Common myeloid progenitor, CD34-positive (primary cell): ENCODE results near the gene CTNNA2.

Experiments used
- CTCF ChIA-PET: fragments of 350-600 bp; sonication (Branson Sonifier 250); formaldehyde crosslinking; loops from one replicate; lab custom pipeline; 2021; ENCODE audit warnings: antibody characterized with exemption; lab: Charles Lee
- POLR2A ChIA-PET: fragments of 350-600 bp; sonication (Branson Sonifier 250); formaldehyde crosslinking; loops from one replicate; lab custom pipeline; 2021; ENCODE audit warnings: antibody characterized with exemption; lab: Charles Lee
- DNase-seq, 3 donors: peaks; one replicate each; pipeline versions ENCODE4 v3.0.0 to v3.0.0-alpha.2; 2013
- H3K27ac ChIP-seq, 2 experiments: 1 replicate in 1 of 2; 2 replicates in 1 of 2; pipeline ENCODE4 v1.7.0; 2013; ENCODE audit warnings: inconsistent platforms in 2 of 2, low read length in 2 of 2, mild to moderate bottlenecking in 2 of 2, low read depth in 1 of 2, moderate library complexity in 1 of 2; ENCODE audit not compliant: severe bottlenecking in 2 of 2, insufficient read depth in 1 of 2, poor library complexity in 1 of 2
- H3K27me3 ChIP-seq, 5 experiments: replicated peaks in 2 of 5; 1 replicate in 3 of 5; 2 replicates in 2 of 5; pipeline versions ENCODE4 v1.6.1 to v1.7.0; 2013; ENCODE audit warnings: low read length in 4 of 5, mild to moderate bottlenecking in 2 of 5, moderate library complexity in 2 of 5, inconsistent platforms in 1 of 5; ENCODE audit not compliant: insufficient read depth in 5 of 5, control insufficient read depth in 4 of 5
- H3K36me3 ChIP-seq, 4 experiments: 1 replicate in 2 of 4; 2 replicates in 2 of 4; pipeline versions ENCODE4 v1.6.1 to v1.7.0; 2013; ENCODE audit warnings: low read length in 3 of 4, control low read depth in 1 of 4, mild to moderate bottlenecking in 1 of 4; ENCODE audit not compliant: control insufficient read depth in 4 of 4, insufficient read depth in 4 of 4
- H3K4me1 ChIP-seq, 4 experiments: 1 replicate in 3 of 4; 2 replicates in 1 of 4; pipeline versions ENCODE4 v1.6.1 to v1.7.1; 2013; ENCODE audit warnings: low read length in 3 of 4, mild to moderate bottlenecking in 3 of 4, control low read depth in 1 of 4, inconsistent platforms in 1 of 4, moderate library complexity in 1 of 4; ENCODE audit not compliant: control insufficient read depth in 4 of 4, insufficient read depth in 4 of 4; ENCODE audit errors: control extremely low read depth in 1 of 4
- H3K4me3 ChIP-seq, 7 experiments: 1 replicate in 4 of 7; 2 replicates in 3 of 7; pipeline versions ENCODE4 v1.5.1 to v1.7.0; 2013; ENCODE audit warnings: mild to moderate bottlenecking in 7 of 7, low read length in 6 of 7, moderate library complexity in 6 of 7, inconsistent platforms in 2 of 7, low read depth in 2 of 7, control low read depth in 1 of 7; ENCODE audit not compliant: insufficient read depth in 4 of 7, control insufficient read depth in 1 of 7; ENCODE audit errors: extremely low read depth in 1 of 7
- H3K9me3 ChIP-seq, 5 experiments: 1 replicate in 4 of 5; 2 replicates in 1 of 5; pipeline versions ENCODE4 v1.6.1 to v1.7.1; 2013; ENCODE audit warnings: low read length in 4 of 5, mild to moderate bottlenecking in 2 of 5, inconsistent platforms in 1 of 5, low read depth in 1 of 5, moderate library complexity in 1 of 5; ENCODE audit not compliant: control insufficient read depth in 4 of 5, insufficient read depth in 2 of 5; ENCODE audit errors: control extremely low read depth in 1 of 5
- WGBS: methylation state at CpG from one replicate; pipeline ENCODE4 v1.1.5; 2013; ENCODE audit not compliant: insufficient coverage; 5-methylcytosine and 5-hydroxymethylcytosine counted together

CTNNA2 gene

GRCh38 chr2:80299661-80300060, 786.8 kb downstream of the CTNNA2 start:
- H3K4me3 ChIP-seq, result no peak overlapping the region
- no peaks in the 10 kb centered on the region for H3K36me3 ChIP-seq
- CTCF ChIA-PET, result interaction anchor here (1.2 kb wide), 1 partner anchor 13 kb away, joined by 4 read pairs; no protein-coding TSS in a partner anchor
- no peaks in the 10 kb centered on the region for H3K9me3 ChIP-seq
- 40% methylated on average over 1 of the region's 5 CpGs for WGBS
- POLR2A ChIA-PET, result no interaction called here
- no peak for DNase-seq
- peaks cover 0 to 25% (median 14%) of the 10 kb centered on the region in 4 experiments for H3K4me1 ChIP-seq
- H3K27me3 ChIP-seq, result peaks cover 0 to 82% (median 35%) of the 10 kb centered on the region in 5 experiments
- no peak overlapping the region for H3K27ac ChIP-seq

GRCh38 chr2:80300346-80300745, 787.5 kb downstream of the CTNNA2 start:
- Histone ChIP-seq H3K27ac (no peak overlapping the region), H3K4me3 (no peak overlapping the region), H3K9me3 (peaks cover 0 to 1% (median 0%) of the 10 kb centered on the region in 5 experiments), H3K27me3 (peaks cover 6 to 86% (median 42%) of the 10 kb centered on the region in 5 experiments), H3K4me1 (peaks cover 0 to 25% (median 14%) of the 10 kb centered on the region in 4 experiments), H3K36me3 (no peaks in the 10 kb centered on the region)
- POLR2A ChIA-PET, result no interaction called here
- WGBS, result no CpG with 5 or more reads among the region's 1 CpG
- DNase-seq, result no peak
- CTCF ChIA-PET, result no interaction called here

GRCh38 chr2:80300954-80301353, 788.1 kb downstream of the CTNNA2 start:
- ChIA-PET CTCF (no interaction called here), POLR2A (no interaction called here)
- Histone ChIP-seq H3K36me3 (no peaks in the 10 kb centered on the region), H3K4me3 (no peak overlapping the region), H3K9me3 (peaks cover 0 to 1% (median 0%) of the 10 kb centered on the region in 5 experiments), H3K27me3 (peaks cover 12 to 87% (median 47%) of the 10 kb centered on the region in 5 experiments), H3K27ac (no peak overlapping the region), H3K4me1 (peaks cover 0 to 25% (median 14%) of the 10 kb centered on the region in 4 experiments)
- no CpG with 5 or more reads among the region's 1 CpG for WGBS
- DNase-seq, result no peak

GRCh38 chr2:80302001-80302313, 789.1 kb downstream of the CTNNA2 start:
- WGBS, result 12% methylated on average over 11 of the region's 12 CpGs
- Histone ChIP-seq H3K36me3 (no peaks in the 10 kb centered on the region), H3K9me3 (peaks cover 0 to 3% (median 0%) of the 10 kb centered on the region in 5 experiments), H3K27me3 (peaks cover 14 to 91% (median 49%) of the 10 kb centered on the region in 5 experiments), H3K27ac (no peak overlapping the region), H3K4me3 (peak overlapping the region in 2 of 7 experiments; percentile 50 to 65), H3K4me1 (peaks cover 0 to 25% (median 14%) of the 10 kb centered on the region in 4 experiments)
- DNase-seq, result no peak
- ChIA-PET CTCF (no interaction called here), POLR2A (no interaction called here)

- Histone ChIP-seq H3K4me1 (peaks cover 0 to 25% (median 14%) of the 10 kb centered on the region in 4 experiments), H3K4me3 (peak overlapping the region in 5 of 7 experiments; percentile 19 to 65 (median 50)), H3K27me3 (peaks cover 14 to 91% (median 44%) of the 10 kb centered on the region in 5 experiments), H3K9me3 (peaks cover 0 to 3% (median 0%) of the 10 kb centered on the region in 5 experiments), H3K27ac (no peak overlapping the region), H3K36me3 (no peaks in the 10 kb centered on the region)
- ChIA-PET POLR2A (no interaction called here), CTCF (interaction anchor here (0.8 to 1.1 kb wide), 2 partner anchors 19 to 47 kb away, joined by 3 read pairs; no protein-coding TSS in a partner anchor)
- WGBS, result under 1% methylated on average over 40 of the region's 50 CpGs
- DNase-seq, result peak; percentile 29 to 78 (median 67)
Measured at GRCh38 chr2:80302314-80303005, 789.6 kb downstream of the CTNNA2 start.

GRCh38 chr2:80303006-80303908, 790.4 kb downstream of the CTNNA2 start:
- CTCF ChIA-PET, result interaction anchor here (0.8 to 1.1 kb wide), 2 partner anchors 19 to 48 kb away, joined by 3 read pairs; no protein-coding TSS in a partner anchor
- POLR2A ChIA-PET, result interaction anchor here (0.6 kb wide), 1 partner anchor 16 kb away, joined by 3 read pairs; no protein-coding TSS in a partner anchor

More at GRCh38 chr2:80303006-80303908, 790.4 kb downstream of the CTNNA2 start:
- Histone ChIP-seq H3K36me3 (no peaks in the 10 kb centered on the region), H3K27ac (no peak overlapping the region), H3K27me3 (peaks cover 16 to 97% (median 44%) of the 10 kb centered on the region in 5 experiments), H3K9me3 (peaks cover 0 to 3% (median 0%) of the 10 kb centered on the region in 5 experiments), H3K4me1 (peaks cover 0 to 25% (median 14%) of the 10 kb centered on the region in 4 experiments), H3K4me3 (peak overlapping the region in 4 of 7 experiments; percentile 25 to 65 (median 50))
- DNase-seq, result peak in 2 of 3 donors; percentile 30 to 50
- WGBS, result 1% methylated on average over 51 of the region's 64 CpGs
